Transverse colon (tissue), 4 donors: ENCODE measurements around the gene HOXD10. TPM values are rescaled to one million over a fixed set of nuclear protein-coding genes. Genes with fewer than 3 reads are reported as not detected.

ENCODE experiments used
- DNase-seq: peaks from one replicate; pipeline ENCODE4 v3.0.0-alpha.2; 2019
- H3K27ac ChIP-seq, 4 donors: fragments of 200-600 bp; sonication (generic); 2 replicates each; pipeline ENCODE4 v1.5.1; 2016 to 2018; ENCODE audit warnings: inconsistent platforms in 4 of 4
- H3K27me3 ChIP-seq: fragments of 200-600 bp; sonication (generic); 2 replicates; pipeline ENCODE4 v1.5.1; 2017; ENCODE audit warnings: inconsistent platforms
- H3K36me3 ChIP-seq, 4 donors: fragments of 200-600 bp; sonication (generic); 2 replicates each; pipeline ENCODE4 v1.5.1; 2017 to 2019; ENCODE audit warnings: inconsistent platforms in 4 of 4
- H3K4me1 ChIP-seq, 4 donors: fragments of 200-600 bp; sonication (generic); 2 replicates each; pipeline ENCODE4 v1.5.1; 2017 to 2020; ENCODE audit warnings: inconsistent platforms in 4 of 4
- H3K4me3 ChIP-seq, 4 donors: fragments of 200-600 bp; sonication (generic); 1 replicate in 1 of 4; 2 replicates in 3 of 4; pipeline versions ENCODE4 v1.5.1 to v1.6.1; 2017 to 2019; ENCODE audit warnings: inconsistent platforms in 4 of 4
- H3K9me3 ChIP-seq, 2 donors: fragments of 200-600 bp; sonication (generic); 2 replicates each; pipeline ENCODE4 v1.5.1; 2017 to 2019; ENCODE audit warnings: inconsistent platforms in 2 of 2
- EP300 ChIP-seq: sonication (generic); formaldehyde crosslinking; IDR thresholded peaks from one replicate; pipeline ENCODE4 v1.6.1; 2017; ENCODE audit warnings: antibody characterized with exemption, low read depth
- POLR2A ChIP-seq: fragments of 450-650 bp; IDR thresholded peaks from one replicate; pipeline ENCODE4 v1.6.1; 2016; ENCODE audit warnings: antibody characterized with exemption, mild to moderate bottlenecking, moderate library complexity
- POLR2AphosphoS5 ChIP-seq, 3 donors: sonication (generic); formaldehyde crosslinking; IDR thresholded peaks; one replicate each; pipeline ENCODE4 v1.6.1; 2016; ENCODE audit warnings: antibody characterized with exemption in 3 of 3
- WGBS, 2 donors: methylation state at CpG; one replicate each; pipeline ENCODE4 v1.1.5; 2018; ENCODE audit warnings: low coverage in 1 of 2; 5-methylcytosine and 5-hydroxymethylcytosine counted together
- in situ Hi-C, 4 donors: fragments of 200-750 bp; cut with MboI; loops; one replicate each; pipeline versions ENCODE4 v1.15.0 to v1.15.1; 2017; ENCODE audit warnings: low sequenced_read_pairs in 3 of 4, low pct_ligation_motif_present in 1 of 4, low pct_unique_long_range_greater_than_20kb in 1 of 4
- intact Hi-C: fragments of 100-400 bp; cut with DNase I; formaldehyde crosslinking; loops from one replicate; pipeline ENCODE4 v1.15.1; 2023; ENCODE audit warnings: low total_unique reads
- small RNA-seq, 4 donors: library from RNA; depleted of rRNA; stranded (forward); fragments of <200 nt; gene quantifications; one replicate each; pipeline ENCODE3, GENCODE V24; 2016
- total RNA-seq, 4 donors: library from RNA; depleted of rRNA; stranded (reverse); fragments of >200 nt; gene quantifications; one replicate each; pipeline ENCODE4 v1.1.0, GENCODE V29; 2016
- TF ChIP-seq, protein P1 (sequence below), 5 experiments: fragments of 200-600 bp in 3 of 5; fragments of 450-650 bp in 2 of 5; sonication (generic) in 3 of 5; IDR thresholded peaks; 1 replicate in 2 of 5; 2 replicates in 3 of 5; pipeline ENCODE4 v1.5.1; 2016 to 2017; ENCODE audit warnings: antibody characterized with exemption in 5 of 5, inconsistent platforms in 3 of 5, mild to moderate bottlenecking in 2 of 5, moderate library complexity in 1 of 5

The HOXD10 gene
- total RNA-seq, 4 donors from 2014 or later: 1.1 to 25.1 (median 7.6) TPM

DNA sequence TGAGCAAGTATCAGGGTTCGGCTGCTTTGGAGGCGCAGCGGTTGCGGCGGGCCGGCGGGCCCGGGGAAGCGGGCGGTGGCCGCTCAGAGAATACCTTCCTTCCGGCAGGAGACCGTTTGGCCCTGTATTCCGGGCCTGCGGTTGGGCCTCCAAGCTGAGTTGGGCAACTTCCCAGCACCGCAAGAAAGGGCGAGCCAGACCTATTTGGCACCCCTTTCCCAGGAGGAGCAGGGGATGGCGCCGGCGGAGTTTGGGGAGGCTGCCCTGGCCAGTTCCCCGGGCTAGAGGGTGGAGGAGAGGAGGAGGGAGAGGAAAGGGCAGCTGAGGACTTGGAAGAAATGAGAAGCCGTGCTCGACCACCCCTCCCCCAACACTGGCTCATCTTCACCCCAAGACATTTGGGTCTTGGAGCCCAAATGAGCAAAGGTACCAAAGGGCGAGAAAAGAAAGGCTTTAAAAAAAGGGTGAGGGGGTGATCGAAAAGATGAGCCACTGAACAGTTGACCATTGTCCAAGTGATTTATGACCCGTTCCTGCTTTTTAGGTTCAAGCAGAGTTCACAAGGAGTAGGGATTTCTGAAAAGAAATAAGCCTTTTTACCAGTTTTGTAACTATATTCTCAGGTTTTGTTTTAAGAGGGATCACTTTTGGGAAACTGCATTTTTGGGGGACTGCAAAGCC is 48.9 kb downstream of the HOXD10 start:
- Histone ChIP-seq H3K27me3 (peaks cover 63% of the 10 kb centered on the region), H3K27ac (no peak overlapping the region), H3K36me3 (no peaks in the 10 kb centered on the region), H3K4me1 (peaks cover 0 to 19% (median 9%) of the 10 kb centered on the region in 4 donors), H3K9me3 (no peaks in the 10 kb centered on the region), H3K4me3 (no peak overlapping the region)
- WGBS, 2 donors: 60 to 64% methylated on average over 9 to 26 of the region's 26 CpGs
- DNase-seq: no peak
- in situ Hi-C loops: no loop called here
- intact Hi-C loops: no loop called here
- TF ChIP-seq, protein P1, sequence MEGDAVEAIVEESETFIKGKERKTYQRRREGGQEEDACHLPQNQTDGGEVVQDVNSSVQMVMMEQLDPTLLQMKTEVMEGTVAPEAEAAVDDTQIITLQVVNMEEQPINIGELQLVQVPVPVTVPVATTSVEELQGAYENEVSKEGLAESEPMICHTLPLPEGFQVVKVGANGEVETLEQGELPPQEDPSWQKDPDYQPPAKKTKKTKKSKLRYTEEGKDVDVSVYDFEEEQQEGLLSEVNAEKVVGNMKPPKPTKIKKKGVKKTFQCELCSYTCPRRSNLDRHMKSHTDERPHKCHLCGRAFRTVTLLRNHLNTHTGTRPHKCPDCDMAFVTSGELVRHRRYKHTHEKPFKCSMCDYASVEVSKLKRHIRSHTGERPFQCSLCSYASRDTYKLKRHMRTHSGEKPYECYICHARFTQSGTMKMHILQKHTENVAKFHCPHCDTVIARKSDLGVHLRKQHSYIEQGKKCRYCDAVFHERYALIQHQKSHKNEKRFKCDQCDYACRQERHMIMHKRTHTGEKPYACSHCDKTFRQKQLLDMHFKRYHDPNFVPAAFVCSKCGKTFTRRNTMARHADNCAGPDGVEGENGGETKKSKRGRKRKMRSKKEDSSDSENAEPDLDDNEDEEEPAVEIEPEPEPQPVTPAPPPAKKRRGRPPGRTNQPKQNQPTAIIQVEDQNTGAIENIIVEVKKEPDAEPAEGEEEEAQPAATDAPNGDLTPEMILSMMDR (IDR thresholded peaks at IDR 0.05): no peak
- TF ChIP-seq POLR2AphosphoS5 (IDR thresholded peaks at IDR 0.05) (no peak), POLR2A (no peak), EP300 (no peak)

DNA sequence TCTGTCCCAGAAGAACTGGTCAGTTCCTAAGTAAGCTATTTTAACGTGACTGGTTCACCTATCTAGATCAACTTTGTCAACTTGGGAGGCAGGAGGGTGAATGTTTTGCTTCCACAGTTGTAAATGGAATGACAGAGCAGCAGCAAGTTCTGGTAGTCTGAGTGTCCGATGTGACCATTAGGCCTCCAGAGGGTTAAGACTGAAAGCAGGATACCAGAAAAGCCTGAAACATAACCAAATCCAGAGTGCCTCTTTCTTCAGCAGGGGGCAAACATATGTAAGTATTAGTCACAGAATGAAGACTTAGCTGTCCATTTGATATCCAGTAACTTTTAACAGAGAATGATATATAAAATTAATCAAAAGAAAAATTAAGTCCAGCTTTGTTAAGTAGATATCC is 49.7 kb downstream of the HOXD10 start:
- 59 to 85% methylated on average over 2 of the region's 2 CpGs for WGBS, 2 donors
- H3K27ac ChIP-seq: no peak overlapping the region
- H3K36me3 ChIP-seq: no peaks in the 10 kb centered on the region
- peaks cover 60% of the 10 kb centered on the region for H3K27me3 ChIP-seq
- no peaks in the 10 kb centered on the region for H3K9me3 ChIP-seq
- TF ChIP-seq, protein P1 (IDR thresholded peaks at IDR 0.05): no peak
- no peak for TF ChIP-seq POLR2AphosphoS5 (IDR thresholded peaks at IDR 0.05)
- no peak for TF ChIP-seq EP300
- H3K4me1 ChIP-seq: peaks cover 0 to 23% (median 8%) of the 10 kb centered on the region in 4 donors
- no peak for DNase-seq
- intact Hi-C loops: no loop called here
- H3K4me3 ChIP-seq: no peak overlapping the region
- in situ Hi-C loops: no loop called here

DNA sequence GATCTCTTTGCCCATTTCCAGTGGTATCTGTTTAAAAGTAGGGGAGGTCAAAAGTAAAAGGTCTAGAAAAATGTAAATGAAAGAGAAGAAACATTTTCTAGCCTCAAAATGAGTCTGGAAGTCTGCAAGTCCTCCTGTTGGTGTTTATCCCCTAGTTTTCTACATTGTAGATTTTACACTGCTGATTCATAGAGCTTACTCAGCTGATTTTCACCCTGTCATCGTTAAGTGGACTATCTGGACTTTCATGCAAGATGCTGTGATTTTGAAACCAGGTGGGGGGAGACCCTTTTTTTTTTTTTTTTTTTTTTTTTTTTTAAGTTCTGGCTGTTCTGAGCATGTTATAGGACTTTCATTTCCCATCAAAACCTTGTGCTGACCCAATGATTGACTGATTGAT is 50.8 kb downstream of the HOXD10 start:
- Histone ChIP-seq H3K4me3 (no peak overlapping the region), H3K27ac (no peak overlapping the region), H3K9me3 (no peaks in the 10 kb centered on the region), H3K27me3 (peaks cover 61% of the 10 kb centered on the region), H3K36me3 (no peaks in the 10 kb centered on the region), H3K4me1 (peaks cover 0 to 23% (median 10%) of the 10 kb centered on the region in 4 donors)
- TF ChIP-seq POLR2AphosphoS5 (IDR thresholded peaks at IDR 0.05) (no peak), EP300 (no peak), POLR2A (no peak)
- TF ChIP-seq, protein P1 (IDR thresholded peaks at IDR 0.05): no peak
- in situ Hi-C loops: no loop called here
- intact Hi-C loops: no loop called here
- 42 to 71% methylated on average over 1 of the region's 1 CpG for WGBS, 2 donors
- DNase-seq: no peak

DNA sequence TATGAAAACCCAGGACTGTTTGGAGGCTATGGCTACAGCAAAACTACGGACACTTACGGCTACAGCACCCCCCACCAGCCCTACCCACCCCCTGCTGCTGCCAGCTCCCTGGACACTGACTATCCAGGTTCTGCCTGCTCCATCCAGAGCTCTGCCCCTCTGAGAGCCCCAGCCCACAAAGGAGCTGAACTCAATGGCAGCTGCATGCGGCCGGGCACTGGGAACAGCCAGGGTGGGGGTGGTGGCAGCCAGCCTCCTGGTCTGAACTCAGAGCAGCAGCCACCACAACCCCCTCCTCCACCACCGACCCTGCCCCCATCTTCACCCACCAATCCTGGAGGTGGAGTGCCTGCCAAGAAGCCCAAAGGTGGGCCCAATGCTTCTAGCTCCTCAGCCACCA is 52.6 kb downstream of the HOXD10 start:
- no peak for DNase-seq
- in situ Hi-C loops: no loop called here
- H3K27me3 ChIP-seq: peaks cover 61% of the 10 kb centered on the region
- H3K36me3 ChIP-seq: no peaks in the 10 kb centered on the region
- WGBS, 2 donors: 100% methylated on average over 4 of the region's 5 CpGs; no CpG with 5 or more reads in 1 of the 2 donors
- H3K4me3 ChIP-seq: no peak overlapping the region
- intact Hi-C loops: no loop called here
- no peaks in the 10 kb centered on the region for H3K9me3 ChIP-seq
- no peak overlapping the region for H3K27ac ChIP-seq
- no peak for TF ChIP-seq POLR2AphosphoS5 (IDR thresholded peaks at IDR 0.05)
- no peak for TF ChIP-seq POLR2A
- TF ChIP-seq EP300: no peak
- TF ChIP-seq, protein P1 (IDR thresholded peaks at IDR 0.05): no peak
- peaks cover 0 to 20% (median 8%) of the 10 kb centered on the region in 4 donors for H3K4me1 ChIP-seq

Small RNA genes lying within 50 kb of the gene (small RNA-seq; reads per million reads assigned to genes)
- gene MIR10B: 115,722 to 425,525 (median 355,037) reads per million in 4 donors

Other genes starting within 250 kb of the HOXD10 start
- gene LNPK, start 114.5 kb upstream of the HOXD10 start, total RNA-seq: 10 to 100 TPM; 18.0 to 33.6 (median 25.7) TPM
- gene EVX2, start 32.8 kb upstream of the HOXD10 start, total RNA-seq: not detected
- gene HOXD13, start 24.1 kb upstream of the HOXD10 start, total RNA-seq: under 1 TPM in 1 of 4 donors, not detected in 3; 0.32 TPM
- gene HOXD12, start 17.0 kb upstream of the HOXD10 start, total RNA-seq: not detected
- 10 to 100 TPM in 1 of 4 donors, 1 to 10 TPM in 2, under 1 TPM in 1; 0.41 to 13.5 (median 4.4) TPM for gene HOXD11, start 9.5 kb upstream of the HOXD10 start, total RNA-seq
- gene HOXD9, start 5.9 kb downstream of the HOXD10 start, total RNA-seq: 10 to 100 TPM in 2 of 4 donors, 1 to 10 TPM in 2; 2.7 to 13.3 (median 7.5) TPM
- 10 to 100 TPM in 2 of 4 donors, 1 to 10 TPM in 2; 7.8 to 23.5 (median 13.4) TPM for gene HOXD8, start 12.9 kb downstream of the HOXD10 start, total RNA-seq
- 10 to 100 TPM in 3 of 4 donors, 1 to 10 TPM in 1; 2.2 to 25.5 (median 15.3) TPM for gene HOXD4, start 34.8 kb downstream of the HOXD10 start, total RNA-seq
- 10 to 100 TPM in 1 of 4 donors, 1 to 10 TPM in 2, not detected in 1; 2.0 to 15.7 (median 7.6) TPM for gene HOXD3, start 40.5 kb downstream of the HOXD10 start, total RNA-seq
- gene HOXD1, start 71.9 kb downstream of the HOXD10 start, total RNA-seq: 10 to 100 TPM in 1 of 4 donors, 1 to 10 TPM in 3; 4.1 to 12.9 (median 4.5) TPM
- gene MTX2, start 152.7 kb downstream of the HOXD10 start, total RNA-seq: 10 to 100 TPM in 3 of 4 donors, 1 to 10 TPM in 1; 3.8 to 43.6 (median 28.6) TPM